Adipocyte (in vitro differentiated cells): ENCODE results near the gene CD79B.
A peak's percentile ranks its signal among the peaks of the same experiment; 100 is the strongest.

ENCODE experiments used
- DNase-seq: peaks from one replicate; pipeline ENCODE4 v3.0.0-alpha.2; 2015; ENCODE audit warnings: low read depth
- H3K27me3 ChIP-seq: replicated peaks from 2 replicates; pipeline ENCODE4 v1.7.0; 2013; ENCODE audit warnings: mild to moderate bottlenecking, low read length, moderate library complexity; ENCODE audit not compliant: control insufficient read depth, insufficient read depth
- H3K36me3 ChIP-seq: 2 replicates; pipeline ENCODE4 v1.7.0; 2013; ENCODE audit warnings: low read length, mild to moderate bottlenecking, moderate library complexity; ENCODE audit not compliant: control insufficient read depth, insufficient read depth, severe bottlenecking
- H3K4me1 ChIP-seq: 2 replicates; pipeline ENCODE4 v1.7.0; 2013; ENCODE audit warnings: mild to moderate bottlenecking, low read length, moderate library complexity; ENCODE audit not compliant: control insufficient read depth, insufficient read depth
- H3K4me3 ChIP-seq: 2 replicates; pipeline ENCODE4 v1.7.0; 2013; ENCODE audit warnings: mild to moderate bottlenecking, low read length, moderate library complexity
- H3K9ac ChIP-seq: 2 replicates; pipeline ENCODE4 v1.7.0; 2013; ENCODE audit warnings: mild to moderate bottlenecking, low read length, moderate library complexity
- H3K9me3 ChIP-seq: 2 replicates; pipeline ENCODE4 v1.7.0; 2013; ENCODE audit warnings: mild to moderate bottlenecking, low read length, moderate library complexity; ENCODE audit not compliant: control insufficient read depth

The CD79B gene

GRCh38 chr17:63931981-63932561, at the start of gene CD79B:
Gene CD79B (minus strand): TSS chr17:63932331. CDS start chr17:63932261, 70 bp downstream.
- Histone ChIP-seq H3K36me3 (no peaks in the 10 kb centered on the region), H3K9me3 (no peaks in the 10 kb centered on the region), H3K4me1 (no peaks in the 10 kb centered on the region), H3K9ac (no peak within 1 kb of the TSS), H3K4me3 (no peak within 1 kb of the TSS), H3K27me3 (peaks cover 13% of the 10 kb centered on the region)
- no peak for DNase-seq

- Histone ChIP-seq H3K4me3 (no peak overlapping the region), H3K27me3 (no peaks in the 10 kb centered on the region), H3K36me3 (no peaks in the 10 kb centered on the region), H3K9ac (no peak overlapping the region), H3K9me3 (peaks cover 5% of the 10 kb centered on the region), H3K4me1 (peaks cover 20% of the 10 kb centered on the region)
- no peak for DNase-seq
Observed at GRCh38 chr17:63978272-63979200, 46.4 kb upstream of the CD79B start.

- no peak for DNase-seq
- no peaks in the 10 kb centered on the region for H3K27me3 ChIP-seq
- H3K4me1 ChIP-seq, result peaks cover 20% of the 10 kb centered on the region
- H3K36me3 ChIP-seq, result no peaks in the 10 kb centered on the region
- H3K9me3 ChIP-seq, result peaks cover 2% of the 10 kb centered on the region
- H3K9ac ChIP-seq, result no peak overlapping the region
- H3K4me3 ChIP-seq, result no peak overlapping the region
Observed at GRCh38 chr17:63976702-63977101, 44.6 kb upstream of the CD79B start.

- H3K9me3 ChIP-seq, result no peaks in the 10 kb centered on the region
- no peak for DNase-seq
- no peaks in the 10 kb centered on the region for H3K27me3 ChIP-seq
- H3K9ac ChIP-seq, result no peak overlapping the region
- no peak overlapping the region for H3K4me3 ChIP-seq
- no peaks in the 10 kb centered on the region for H3K36me3 ChIP-seq
- H3K4me1 ChIP-seq, result peaks cover 17% of the 10 kb centered on the region
Observed at GRCh38 chr17:63975541-63976092, 43.5 kb upstream of the CD79B start.

GRCh38 chr17:63974594-63975192, 42.6 kb upstream of the CD79B start:
- peaks cover 8% of the 10 kb centered on the region for H3K27me3 ChIP-seq
- no peak overlapping the region for H3K4me3 ChIP-seq
- H3K4me1 ChIP-seq, result peaks cover 11% of the 10 kb centered on the region
- peak; percentile 34 for DNase-seq
- H3K36me3 ChIP-seq, result no peaks in the 10 kb centered on the region
- H3K9ac ChIP-seq, result no peak overlapping the region
- no peaks in the 10 kb centered on the region for H3K9me3 ChIP-seq

- no peak for DNase-seq
- Histone ChIP-seq H3K4me3 (no peak overlapping the region), H3K4me1 (peaks cover 11% of the 10 kb centered on the region), H3K9me3 (no peaks in the 10 kb centered on the region), H3K9ac (no peak overlapping the region), H3K36me3 (no peaks in the 10 kb centered on the region), H3K27me3 (peaks cover 13% of the 10 kb centered on the region)
Observed at GRCh38 chr17:63973930-63974593, 41.9 kb upstream of the CD79B start.

DNA sequence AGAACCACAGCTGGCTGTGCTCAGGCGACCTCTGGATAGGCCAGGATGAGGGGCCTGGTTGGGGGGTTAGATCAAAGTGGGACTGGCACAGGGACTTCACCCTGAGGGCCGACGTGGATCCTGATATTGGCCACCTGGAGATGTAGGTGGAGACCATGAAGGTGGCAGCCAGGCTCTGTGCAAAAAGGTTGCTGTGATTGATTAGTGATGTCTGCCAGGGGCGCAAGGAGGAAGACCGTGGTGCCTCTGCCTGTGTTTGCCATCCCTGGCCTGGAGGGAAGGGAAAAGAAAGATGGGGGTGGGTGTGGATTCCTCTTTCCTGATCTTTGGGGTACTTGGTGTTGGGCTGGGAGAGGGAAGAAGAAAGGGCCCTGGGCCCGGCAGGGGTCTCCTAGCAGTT, 41.1 kb upstream of the CD79B start:
- no peak for DNase-seq
- no peaks in the 10 kb centered on the region for H3K36me3 ChIP-seq
- H3K4me1 ChIP-seq, result peaks cover 11% of the 10 kb centered on the region
- no peak overlapping the region for H3K4me3 ChIP-seq
- peaks cover 14% of the 10 kb centered on the region for H3K27me3 ChIP-seq
- H3K9me3 ChIP-seq, result no peaks in the 10 kb centered on the region
- no peak overlapping the region for H3K9ac ChIP-seq

DNA sequence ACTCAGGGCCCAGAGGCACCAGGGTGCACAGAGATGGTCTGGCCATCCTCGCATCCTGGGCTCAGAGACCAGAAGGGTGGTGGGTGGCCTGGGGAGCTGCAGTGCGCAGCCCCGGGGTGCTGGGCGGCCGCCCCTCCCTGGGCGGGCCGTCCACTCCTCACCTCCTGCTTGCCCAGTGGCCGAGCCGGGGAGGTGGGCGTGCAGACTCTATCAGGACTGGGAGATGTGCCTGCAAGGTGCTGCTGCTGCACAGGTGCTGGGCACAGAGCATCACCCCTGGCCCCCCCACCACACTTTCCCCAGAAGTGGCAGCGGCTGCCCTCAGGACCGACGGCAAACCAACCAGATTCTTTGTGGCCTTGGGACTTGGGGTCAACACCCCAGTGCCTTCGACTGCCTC, 40.7 kb upstream of the CD79B start, which contains the start of gene SCN4A:
Gene SCN4A (minus strand): TSS at position 123 of the 400 bp plus-strand sequence. CDS start 77 bp downstream, at position 46.
- Histone ChIP-seq H3K4me3 (no peak within 1 kb of the TSS), H3K9me3 (no peaks in the 10 kb centered on the region), H3K36me3 (no peaks in the 10 kb centered on the region), H3K4me1 (peaks cover 11% of the 10 kb centered on the region), H3K27me3 (peaks cover 14% of the 10 kb centered on the region), H3K9ac (no peak within 1 kb of the TSS)
- no peak for DNase-seq

GRCh38 chr17:63969278-63969677, 37.1 kb upstream of the CD79B start:
- H3K4me1 ChIP-seq, result peaks cover 5% of the 10 kb centered on the region
- H3K4me3 ChIP-seq, result no peak overlapping the region
- H3K9me3 ChIP-seq, result no peaks in the 10 kb centered on the region
- peaks cover 17% of the 10 kb centered on the region for H3K27me3 ChIP-seq
- no peaks in the 10 kb centered on the region for H3K36me3 ChIP-seq
- H3K9ac ChIP-seq, result no peak overlapping the region
- no peak for DNase-seq

DNA sequence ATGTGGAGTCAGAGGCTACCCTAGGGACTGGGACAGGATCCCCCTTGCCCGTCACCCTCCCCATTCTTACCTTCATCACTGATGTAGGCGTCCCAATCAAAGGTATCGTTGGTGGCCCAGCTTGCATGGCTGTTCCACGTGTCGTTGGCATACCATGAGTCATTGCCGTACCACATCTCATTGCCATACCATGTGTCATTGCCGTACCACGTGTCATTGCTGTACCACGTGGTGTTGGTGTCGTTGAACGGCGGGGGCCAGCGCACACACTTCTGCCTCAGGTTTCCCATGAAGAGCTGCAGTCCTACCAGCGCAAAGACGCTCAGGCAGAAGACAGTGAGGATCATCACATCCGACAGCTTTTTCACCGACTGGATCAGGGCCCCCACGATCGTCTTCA, 35.8 kb upstream of the CD79B start:
- peaks cover 7% of the 10 kb centered on the region for H3K4me1 ChIP-seq
- H3K9me3 ChIP-seq, result no peaks in the 10 kb centered on the region
- DNase-seq, result no peak
- H3K9ac ChIP-seq, result no peak overlapping the region
- H3K36me3 ChIP-seq, result no peaks in the 10 kb centered on the region
- H3K4me3 ChIP-seq, result no peak overlapping the region
- H3K27me3 ChIP-seq, result peaks cover 17% of the 10 kb centered on the region
